ENCODE data around the gene MYBPC2. TPM values are rescaled to one million over a fixed set of nuclear protein-coding genes. Genes with fewer than 3 reads are reported as not detected.

The MYBPC2 gene
- total and polyA plus RNA-seq, 2 of the 4 experiments (the other 2 are of a cell fraction), result not detected

DNA sequence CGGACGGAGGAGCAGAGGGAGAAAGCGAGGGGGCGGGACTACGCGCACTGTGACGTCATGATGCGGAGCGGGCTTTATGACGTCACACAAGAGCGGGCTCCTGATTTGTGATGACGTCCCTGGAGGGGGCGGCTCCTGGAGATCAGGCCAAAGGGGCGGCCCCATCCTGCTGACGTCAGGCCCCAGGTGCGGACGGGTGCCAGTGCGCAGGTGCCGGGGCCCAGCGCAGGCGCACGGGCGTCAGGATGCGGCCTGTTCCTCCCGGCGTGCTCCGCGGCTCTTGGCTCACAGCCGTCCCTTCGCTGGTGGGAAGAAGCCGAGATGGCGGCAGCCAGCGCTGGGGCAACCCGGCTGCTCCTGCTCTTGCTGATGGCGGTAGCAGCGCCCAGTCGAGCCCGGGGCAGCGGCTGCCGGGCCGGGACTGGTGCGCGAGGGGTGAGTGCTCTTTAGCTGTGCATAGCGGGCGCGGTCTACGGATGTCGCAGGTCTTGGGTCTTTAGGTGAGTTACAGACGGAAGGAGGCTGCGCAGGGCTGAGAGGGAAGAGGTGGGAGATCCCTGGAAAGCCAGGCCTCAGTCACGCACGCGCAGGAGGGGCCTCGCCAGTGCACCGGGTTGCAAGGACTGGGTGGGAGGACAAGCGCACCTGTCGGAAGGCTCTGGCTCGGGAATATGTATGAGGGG is 43.7 kb downstream of the MYBPC2 start, which contains the start of the genes EMC10 and GARIN5A:
TSS of gene EMC10 (plus strand) at position 284 of the 683 bp plus-strand sequence. CDS start at position 322, 38 bp downstream.
TSS of gene GARIN5A (minus strand) at position 625 of the 683 bp plus-strand sequence. CDS start at position 165, 460 bp downstream.
- H3K14ac ChIP-seq (replicated peaks; ENCODE audit: low read depth, low read length), result peak within 1 kb of the TSS; percentile 61; the same call in 1 of the 2 replicates
- ATAC-seq (ENCODE audit: low read depth) (peak; percentile 94), DNase-seq (peak; percentile 94)
- H2BK120ac ChIP-seq (ENCODE audit: low read depth, low read length), result no peak within 1 kb of the TSS
- H3K4me2 ChIP-seq (ENCODE audit: low read depth, low read length), result peak within 1 kb of the TSS; percentile 74
- POLR2A ChIA-PET (ENCODE audit: unreplicated experiment), result no interaction called here
- no peak within 1 kb of the TSS for H2BK20ac ChIP-seq (ENCODE audit: low read depth, low read length)
- peak within 1 kb of the TSS; percentile 72 for H3K9ac ChIP-seq (ENCODE audit: low read depth, low read length)
- H3K4ac ChIP-seq (ENCODE audit: low read depth, low read length), result peak within 1 kb of the TSS; percentile 70
- H2AK5ac ChIP-seq (ENCODE audit: low read depth, low read length), result no peak within 1 kb of the TSS
- H4K8ac ChIP-seq (ENCODE audit: low read depth in 2 of 2, low read length in 2 of 2), result peak within 1 kb of the TSS; percentile 85 to 88
- BruUV-seq (replicated peaks), result no TSS peak
- H4K91ac ChIP-seq (ENCODE audit: insufficient read depth, low read depth, low read length), result peak within 1 kb of the TSS; percentile 65; the same call in 1 of the 2 replicates
- H3K27me3 ChIP-seq (ENCODE audit: control insufficient read depth, insufficient read depth, low read length), result no peaks in the 10 kb centered on the region
- no peak within 1 kb of the TSS for H2BK5ac ChIP-seq (ENCODE audit: low read depth, low read length, poor library complexity, severe bottlenecking)
- peaks cover 18% of the 10 kb centered on the region; the same call in 1 of the 2 replicates for H3K36me3 ChIP-seq (ENCODE audit: control insufficient read depth, insufficient read depth, low read length)
- CTCF ChIA-PET, result no interaction called here
- peak within 1 kb of the TSS; percentile 60; the same call in 1 of the 2 replicates for H3K27ac ChIP-seq (ENCODE audit: insufficient read depth, low read length)
- peak within 1 kb of the TSS; percentile 5; the same call in 1 of the 2 replicates for H3K18ac ChIP-seq (ENCODE audit: low read depth, low read length)
- in situ Hi-C loops (cut with MboI; ENCODE audit: low sequenced_read_pairs), result no loop called here
- intact Hi-C loops (cut with micrococcal nuclease), result loop anchor here (2.0 to 5.0 kb wide), 2 partner anchors 34 to 109 kb away; partner anchors contain the start of genes JOSD2 and NAPSA
- peaks cover 5% of the 10 kb centered on the region; the same call in 1 of the 2 replicates for H3K9me1 ChIP-seq (ENCODE audit: insufficient read depth, low read length)
- H2BK15ac ChIP-seq (ENCODE audit: low read depth, low read length), result no peak within 1 kb of the TSS
- peak within 1 kb of the TSS; percentile 87 for H3K4me3 ChIP-seq (ENCODE audit: insufficient read depth, low read depth, low read length)
- 1% methylated on average over 27 of the region's 58 CpGs; no CpG with 5 or more reads in 1 of the 2 experiments for WGBS, 2 experiments (ENCODE audit: extremely low coverage in 2 of 2, insufficient read length in 1 of 2)
- peaks cover 16 to 27% of the 10 kb centered on the region in 2 experiments for H3K79me1 ChIP-seq (ENCODE audit: low read depth in 1 of 2, low read length in 2 of 2)
- dilution Hi-C loops (cut with HindIII; ENCODE audit: low sequenced_read_pairs, unreplicated experiment), result no loop called here
- H2AFZ ChIP-seq (replicated peaks; ENCODE audit: low read length, poor library complexity), result peak within 1 kb of the TSS; percentile 100
- H3K9me3 ChIP-seq (ENCODE audit: control insufficient read depth, insufficient read depth, low read length), result no peaks in the 10 kb centered on the region
- peak within 1 kb of the TSS; percentile 24 for H3K23ac ChIP-seq (ENCODE audit: low read depth, low read length)
- peak within 1 kb of the TSS; percentile 97 for H2AK9ac ChIP-seq (replicated peaks; ENCODE audit: low read depth, low read length, poor library complexity)
- peak within 1 kb of the TSS; percentile 62 for H4K5ac ChIP-seq (ENCODE audit: low read depth, low read length)
- H3K4me1 ChIP-seq (ENCODE audit: control insufficient read depth, insufficient read depth, low read length), result 0 out of 2 replicates have a peak, but pooled peaks cover 2% of the 10 kb centered on the region
- H4K20me1 ChIP-seq (ENCODE audit: insufficient read depth, low read length), result peaks cover 12% of the 10 kb centered on the region
- no peak within 1 kb of the TSS; the same call in 1 of the 2 replicates for H3K56ac ChIP-seq (ENCODE audit: extremely low read depth, insufficient read depth, low read length)
- TF ChIP-seq MAFK (IDR thresholded peaks at IDR 0.05; ENCODE audit: low read depth, low read length) (0 out of 2 replicates have a peak, but pooled peaks have one; percentile 30), NFE2L2 (IDR thresholded peaks at IDR 0.05; ENCODE audit: low read depth, low read length) (no peak; the same call in 1 of the 2 replicates), RFX5 (IDR thresholded peaks at IDR 0.05; ENCODE audit: low read depth, low read length) (0 out of 2 replicates have a peak, but pooled peaks have one; percentile 0), RAD21 (IDR thresholded peaks at IDR 0.05; ENCODE audit: low read length) (no peak), BHLHE40 (IDR thresholded peaks at IDR 0.05; ENCODE audit: low read depth, low read length) (no peak), POLR2A (IDR thresholded peaks at IDR 0.05; ENCODE audit: low read depth, low read length) (peak; percentile 80), FOS (IDR thresholded peaks at IDR 0.05; ENCODE audit: low read depth, low read length) (0 out of 2 replicates have a peak, but pooled peaks have one; percentile 24), RCOR1 (IDR thresholded peaks at IDR 0.05; ENCODE audit: insufficient replicate concordance, low read length) (no peak), SMC3 (IDR thresholded peaks at IDR 0.05; ENCODE audit: low read depth, low read length) (no peak), MAZ (IDR thresholded peaks at IDR 0.05; ENCODE audit: borderline replicate concordance, low read depth, low read length) (peak; percentile 79; the same call in 1 of the 2 replicates), MXI1 (IDR thresholded peaks at IDR 0.05; ENCODE audit: borderline replicate concordance, low read depth, low read length) (no peak), CEBPB (IDR thresholded peaks at IDR 0.05; ENCODE audit: low read depth, low read length) (no peak)
- TF ChIP-seq, protein P1, sequence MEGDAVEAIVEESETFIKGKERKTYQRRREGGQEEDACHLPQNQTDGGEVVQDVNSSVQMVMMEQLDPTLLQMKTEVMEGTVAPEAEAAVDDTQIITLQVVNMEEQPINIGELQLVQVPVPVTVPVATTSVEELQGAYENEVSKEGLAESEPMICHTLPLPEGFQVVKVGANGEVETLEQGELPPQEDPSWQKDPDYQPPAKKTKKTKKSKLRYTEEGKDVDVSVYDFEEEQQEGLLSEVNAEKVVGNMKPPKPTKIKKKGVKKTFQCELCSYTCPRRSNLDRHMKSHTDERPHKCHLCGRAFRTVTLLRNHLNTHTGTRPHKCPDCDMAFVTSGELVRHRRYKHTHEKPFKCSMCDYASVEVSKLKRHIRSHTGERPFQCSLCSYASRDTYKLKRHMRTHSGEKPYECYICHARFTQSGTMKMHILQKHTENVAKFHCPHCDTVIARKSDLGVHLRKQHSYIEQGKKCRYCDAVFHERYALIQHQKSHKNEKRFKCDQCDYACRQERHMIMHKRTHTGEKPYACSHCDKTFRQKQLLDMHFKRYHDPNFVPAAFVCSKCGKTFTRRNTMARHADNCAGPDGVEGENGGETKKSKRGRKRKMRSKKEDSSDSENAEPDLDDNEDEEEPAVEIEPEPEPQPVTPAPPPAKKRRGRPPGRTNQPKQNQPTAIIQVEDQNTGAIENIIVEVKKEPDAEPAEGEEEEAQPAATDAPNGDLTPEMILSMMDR (conservative IDR thresholded peaks at IDR 0.05; ENCODE audit: low read depth, low read length), result no peak
- TF ChIP-seq, protein P2, sequence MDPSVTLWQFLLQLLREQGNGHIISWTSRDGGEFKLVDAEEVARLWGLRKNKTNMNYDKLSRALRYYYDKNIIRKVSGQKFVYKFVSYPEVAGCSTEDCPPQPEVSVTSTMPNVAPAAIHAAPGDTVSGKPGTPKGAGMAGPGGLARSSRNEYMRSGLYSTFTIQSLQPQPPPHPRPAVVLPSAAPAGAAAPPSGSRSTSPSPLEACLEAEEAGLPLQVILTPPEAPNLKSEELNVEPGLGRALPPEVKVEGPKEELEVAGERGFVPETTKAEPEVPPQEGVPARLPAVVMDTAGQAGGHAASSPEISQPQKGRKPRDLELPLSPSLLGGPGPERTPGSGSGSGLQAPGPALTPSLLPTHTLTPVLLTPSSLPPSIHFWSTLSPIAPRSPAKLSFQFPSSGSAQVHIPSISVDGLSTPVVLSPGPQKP (IDR thresholded peaks at IDR 0.05; ENCODE audit: borderline replicate concordance, low read depth, low read length), result no peak
